Measurements from ENCODE around the gene TMEM214.

DNA sequence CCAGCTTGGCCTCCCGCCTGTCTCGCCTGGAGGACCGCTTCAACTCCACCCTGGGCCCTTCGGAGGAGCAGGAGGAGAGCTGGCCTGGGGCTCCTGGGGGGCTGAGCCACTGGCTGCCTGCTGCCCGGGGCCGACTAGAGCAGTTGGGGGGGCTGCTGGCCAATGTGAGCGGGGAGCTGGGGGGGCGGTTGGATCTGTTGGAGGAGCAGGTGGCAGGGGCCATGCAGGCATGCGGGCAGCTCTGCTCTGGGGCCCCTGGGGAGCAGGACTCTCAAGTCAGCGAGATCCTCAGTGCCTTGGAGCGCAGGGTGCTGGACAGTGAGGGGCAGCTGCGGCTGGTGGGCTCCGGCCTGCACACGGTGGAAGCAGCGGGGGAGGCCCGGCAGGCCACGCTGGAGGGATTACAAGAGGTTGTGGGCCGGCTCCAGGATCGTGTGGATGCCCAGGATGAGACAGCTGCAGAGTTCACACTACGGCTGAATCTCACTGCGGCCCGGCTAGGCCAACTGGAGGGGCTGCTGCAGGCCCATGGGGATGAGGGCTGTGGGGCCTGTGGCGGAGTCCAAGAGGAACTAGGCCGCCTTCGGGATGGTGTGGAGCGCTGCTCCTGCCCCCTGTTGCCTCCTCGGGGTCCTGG, 50.1 kb downstream of the TMEM214 start:
- TF ChIP-seq CTCF (IDR thresholded peaks at IDR 0.05; ENCODE audit: control extremely low read depth in 1 of 3, insufficient read depth in 1 of 3, low read depth in 1 of 3, low read length in 3 of 3) (no peak), CREB1 (IDR thresholded peaks at IDR 0.05) (no peak), KDM5A (IDR thresholded peaks at IDR 0.05; ENCODE audit: low read length) (no peak), POLR2A (IDR thresholded peaks at IDR 0.05; ENCODE audit: control extremely low read depth in 1 of 2, low read depth in 2 of 2, low read length in 2 of 2) (no peak), EGR1 (IDR thresholded peaks at IDR 0.05; ENCODE audit: borderline replicate concordance, low read depth, low read length) (no peak), EP300 (IDR thresholded peaks at IDR 0.05; ENCODE audit: borderline replicate concordance in 1 of 2, low read depth in 2 of 2, low read length in 2 of 2) (no peak), SUZ12 (IDR thresholded peaks at IDR 0.05; ENCODE audit: low read length) (no peak), EZH2 (IDR thresholded peaks at IDR 0.05; ENCODE audit: low read depth, low read length, severe bottlenecking) (no peak), FOSL1 (IDR thresholded peaks at IDR 0.05; ENCODE audit: insufficient read depth, low read depth, low read length) (no peak), POLR2AphosphoS5 (IDR thresholded peaks at IDR 0.05; ENCODE audit: low read depth, low read length) (no peak), GABPA (IDR thresholded peaks at IDR 0.05; ENCODE audit: borderline replicate concordance, insufficient read depth, low read length) (no peak), MAX (IDR thresholded peaks at IDR 0.05) (no peak)

Measured in H1 (cell line).